Neural progenitor cell (in vitro differentiated cells): ENCODE measurements around the gene KRT82. TPM values are rescaled to one million over a fixed set of nuclear protein-coding genes. Genes with fewer than 3 reads are reported as not detected.
A peak's percentile ranks its signal among the peaks of the same experiment; 100 is the strongest.

Experiments used
- DNase-seq: peaks from one replicate; pipeline ENCODE4 v3.0.0-alpha.2; 2016; ENCODE audit warnings: low spot score
- H2AFZ ChIP-seq: fragments of 200-600 bp; sonication (generic); replicated peaks from 2 replicates; pipeline ENCODE4 v1.6.1; 2016; ENCODE audit warnings: antibody characterized with exemption
- H3F3A ChIP-seq: fragments of 200-600 bp; sonication (generic); 2 replicates; pipeline ENCODE4 v1.6.1; 2016; ENCODE audit warnings: antibody characterized with exemption, low read depth
- H3K27ac ChIP-seq: fragments of 200-600 bp; sonication (generic); 2 replicates; pipeline ENCODE4 v1.5.1; 2016; ENCODE audit warnings: mild to moderate bottlenecking
- H3K27me3 ChIP-seq: fragments of 200-600 bp; sonication (generic); 2 replicates; pipeline ENCODE4 v1.6.1; 2016; ENCODE audit warnings: mild to moderate bottlenecking, moderate library complexity
- H3K36me3 ChIP-seq: fragments of 200-600 bp; sonication (generic); 2 replicates; pipeline ENCODE4 v1.5.1; 2016
- H3K4me1 ChIP-seq: fragments of 200-600 bp; sonication (generic); 2 replicates; pipeline ENCODE4 v1.6.1; 2016; ENCODE audit warnings: mixed run types
- H3K4me2 ChIP-seq: fragments of 200-600 bp; sonication (generic); 2 replicates; pipeline ENCODE4 v1.6.1; 2016
- H3K4me3 ChIP-seq: fragments of 200-600 bp; sonication (generic); 2 replicates; pipeline ENCODE4 v1.5.1; 2016
- H3K79me2 ChIP-seq: fragments of 200-600 bp; sonication (generic); 2 replicates; pipeline ENCODE4 v1.6.1; 2016; ENCODE audit warnings: low read depth
- H3K9ac ChIP-seq: fragments of 200-600 bp; sonication (generic); 2 replicates; pipeline ENCODE4 v1.6.1; 2016
- H3K9me3 ChIP-seq: fragments of 200-600 bp; sonication (generic); 2 replicates; pipeline ENCODE4 v1.5.1; 2016; ENCODE audit warnings: low read depth
- H4K20me1 ChIP-seq: fragments of 200-600 bp; sonication (generic); 2 replicates; pipeline ENCODE4 v1.6.1; 2016; ENCODE audit warnings: low read depth
- H3K27ac Mint-ChIP-seq: 3 replicates; pipeline ENCODE4 v1.8.0; 2021; ENCODE audit warnings: mixed read lengths
- H3K27me3 Mint-ChIP-seq: 2 replicates; pipeline ENCODE4 v1.8.0; 2022; ENCODE audit warnings: low read depth, mild to moderate bottlenecking, inconsistent platforms, moderate library complexity, mixed read lengths; ENCODE audit not compliant: insufficient read depth
- H3K36me3 Mint-ChIP-seq: 3 replicates; pipeline ENCODE4 v1.8.0; 2021; ENCODE audit warnings: mixed read lengths
- H3K4me1 Mint-ChIP-seq: 3 replicates; pipeline ENCODE4 v1.8.0; 2021; ENCODE audit warnings: mixed read lengths
- H3K4me3 Mint-ChIP-seq: 3 replicates; pipeline ENCODE4 v1.8.0; 2021; ENCODE audit warnings: mild to moderate bottlenecking, moderate library complexity, mixed read lengths
- H3K9me3 Mint-ChIP-seq: 3 replicates; pipeline ENCODE4 v1.8.0; 2020; ENCODE audit warnings: mixed read lengths
- CTCF ChIP-seq: fragments of 200-600 bp; sonication (generic); IDR thresholded peaks from 2 replicates; pipeline ENCODE4 v1.5.1; 2017; ENCODE audit warnings: antibody characterized with exemption, mild to moderate bottlenecking
- EZH2 ChIP-seq: fragments of 200-600 bp; sonication (generic); IDR thresholded peaks from 2 replicates; pipeline ENCODE4 v1.6.1; 2017; ENCODE audit warnings: antibody characterized with exemption, mild to moderate bottlenecking, moderate library complexity
- EZH2phosphoT487 ChIP-seq: fragments of 200-600 bp; sonication (generic); IDR thresholded peaks from 2 replicates; pipeline ENCODE4 v1.6.1; 2017; ENCODE audit warnings: antibody characterized with exemption
- total RNA-seq: library from RNA; depleted of rRNA; stranded (reverse); fragments of >200 nt; gene quantifications from 2 replicates; pipeline ENCODE4 v1.2.3, GENCODE V29; 2015; ENCODE audit warnings: low replicate concordance

The KRT82 gene
- total RNA-seq = not detected in 2 replicates

- no peaks in the 10 kb centered on the region for H3K27me3 ChIP-seq
- H3K27ac Mint-ChIP-seq = no peak within 1 kb of the TSS
- H3K27me3 Mint-ChIP-seq = peaks cover 7% of the 10 kb centered on the region
- H3K9ac ChIP-seq = no peak within 1 kb of the TSS
- H3K4me2 ChIP-seq = no peak within 1 kb of the TSS
- no peaks in the 10 kb centered on the region for H3K36me3 Mint-ChIP-seq
- no peaks in the 10 kb centered on the region for H3K79me2 ChIP-seq
- H3K36me3 ChIP-seq = no peaks in the 10 kb centered on the region
- no peaks in the 10 kb centered on the region for H4K20me1 ChIP-seq
- H3F3A ChIP-seq = no peaks in the 10 kb centered on the region
- H3K4me3 ChIP-seq = no peak within 1 kb of the TSS
- DNase-seq = no peak
- H2AFZ ChIP-seq = no peak within 1 kb of the TSS
- no peak within 1 kb of the TSS for H3K27ac ChIP-seq
- H3K9me3 Mint-ChIP-seq = peaks cover 4% of the 10 kb centered on the region
- peaks cover 4% of the 10 kb centered on the region for H3K4me1 ChIP-seq
- no peak within 1 kb of the TSS for H3K4me3 Mint-ChIP-seq
- TF ChIP-seq CTCF = no peak
- TF ChIP-seq EZH2phosphoT487 = no peak
- H3K4me1 Mint-ChIP-seq = peaks cover 5% of the 10 kb centered on the region
- H3K9me3 ChIP-seq = no peaks in the 10 kb centered on the region
Measured at GRCh38 chr12:52405922-52406385, at the start of gene KRT82. KRT82 (minus strand) TSS chr12:52406335; CDS start chr12:52406277, 58 bp downstream.

- Histone ChIP-seq H3K27ac (no peak overlapping the region), H3K79me2 (no peaks in the 10 kb centered on the region), H3K9ac (no peak overlapping the region), H3K27me3 (no peaks in the 10 kb centered on the region), H2AFZ (no peak overlapping the region), H4K20me1 (no peaks in the 10 kb centered on the region), H3K9me3 (no peaks in the 10 kb centered on the region), H3K4me3 (no peak overlapping the region), H3F3A (no peaks in the 10 kb centered on the region), H3K36me3 (no peaks in the 10 kb centered on the region), H3K4me2 (no peak overlapping the region), H3K4me1 (peaks cover 5% of the 10 kb centered on the region)
- TF ChIP-seq EZH2phosphoT487 (no peak), EZH2 (no peak), CTCF (no peak)
- Mint-ChIP-seq H3K4me3 (no peak overlapping the region), H3K27ac (no peak overlapping the region), H3K9me3 (no peaks in the 10 kb centered on the region), H3K36me3 (no peaks in the 10 kb centered on the region), H3K4me1 (peaks cover 7% of the 10 kb centered on the region), H3K27me3 (peaks cover 7% of the 10 kb centered on the region)
- no peak for DNase-seq
Measured at GRCh38 chr12:52455821-52456220, 49.7 kb upstream of the KRT82 start.

GRCh38 chr12:52454411-52455201, 48.5 kb upstream of the KRT82 start:
- Histone ChIP-seq H3K9me3 (no peaks in the 10 kb centered on the region), H3K4me2 (no peak overlapping the region), H3F3A (no peaks in the 10 kb centered on the region), H3K27me3 (no peaks in the 10 kb centered on the region), H3K36me3 (no peaks in the 10 kb centered on the region), H4K20me1 (no peaks in the 10 kb centered on the region), H3K4me3 (no peak overlapping the region), H3K79me2 (no peaks in the 10 kb centered on the region), H3K4me1 (peaks cover 5% of the 10 kb centered on the region), H2AFZ (peak overlapping the region; percentile 12), H3K9ac (no peak overlapping the region), H3K27ac (no peak overlapping the region)
- no peak overlapping the region for H3K27ac Mint-ChIP-seq
- TF ChIP-seq CTCF (no peak), EZH2 (no peak), EZH2phosphoT487 (no peak)
- H3K27me3 Mint-ChIP-seq = peaks cover 7% of the 10 kb centered on the region
- no peak overlapping the region for H3K4me3 Mint-ChIP-seq
- peaks cover 7% of the 10 kb centered on the region for H3K4me1 Mint-ChIP-seq
- no peak for DNase-seq
- no peaks in the 10 kb centered on the region for H3K9me3 Mint-ChIP-seq
- H3K36me3 Mint-ChIP-seq = no peaks in the 10 kb centered on the region
